SH-SY5Y (cell line): Measurements from ENCODE around the gene FAM222A.

ENCODE experiments used
- GATA2 ChIP-seq: IDR thresholded peaks from 2 replicates; pipeline ENCODE4 v1.6.1; 2011; ENCODE audit warnings: mild to moderate bottlenecking, low read depth, low read length
- GATA3 ChIP-seq: IDR thresholded peaks from 2 replicates; pipeline ENCODE4 v1.6.1; 2011; ENCODE audit warnings: low read depth, mild to moderate bottlenecking, low read length, moderate library complexity

FAM222A gene

GRCh38 chr12:109682708-109683060 lies 30.9 kb upstream of the FAM222A start:
- no peak for TF ChIP-seq GATA3
- no peak for TF ChIP-seq GATA2

DNA sequence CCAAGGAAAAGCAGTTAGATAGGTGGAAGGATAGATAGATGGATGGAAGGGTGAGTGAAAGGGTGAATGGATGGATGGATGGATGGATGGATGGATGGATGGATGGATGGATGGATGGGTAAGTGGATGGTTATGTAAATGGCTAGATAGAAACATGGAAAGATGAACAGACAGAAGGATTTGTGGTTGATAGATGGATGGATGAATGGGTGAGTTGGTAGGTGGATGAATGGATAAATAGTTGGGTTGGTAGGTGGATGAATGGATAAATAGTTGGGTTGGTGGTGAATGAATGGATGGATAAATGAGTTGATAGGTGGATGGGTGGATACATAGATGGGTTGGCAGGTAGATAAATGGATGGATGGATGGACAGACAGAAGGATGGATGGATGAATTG lies 30.3 kb upstream of the FAM222A start:
- TF ChIP-seq GATA3 (no peak), GATA2 (no peak)

- TF ChIP-seq GATA3, result no peak
- no peak for TF ChIP-seq GATA2
Observed at GRCh38 chr12:109685574-109686447, 27.8 kb upstream of the FAM222A start.

DNA sequence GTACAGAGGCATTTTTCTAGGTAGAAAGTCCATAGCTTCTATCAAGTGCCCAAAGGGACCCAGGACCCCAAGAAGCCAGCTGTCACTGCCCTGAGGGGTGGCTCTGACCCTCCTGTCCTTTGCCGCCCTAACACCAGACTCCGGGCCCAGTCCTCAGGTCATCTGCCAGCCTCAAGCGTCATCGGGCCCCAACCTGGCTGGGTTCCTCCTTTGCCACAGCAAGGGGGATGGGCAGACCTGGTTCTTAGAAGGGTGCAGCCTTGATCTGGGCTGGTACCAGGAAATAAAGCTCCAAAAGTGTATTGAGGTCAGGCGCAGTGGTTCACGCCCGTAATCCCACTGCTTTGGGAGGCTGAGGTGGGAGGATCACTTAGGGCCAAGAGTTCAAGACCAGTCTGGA lies 27.1 kb upstream of the FAM222A start:
- TF ChIP-seq GATA2 (no peak), GATA3 (no peak)

- no peak for TF ChIP-seq GATA3
- no peak for TF ChIP-seq GATA2
Observed at GRCh38 chr12:109687250-109687649, 26.4 kb upstream of the FAM222A start.

DNA sequence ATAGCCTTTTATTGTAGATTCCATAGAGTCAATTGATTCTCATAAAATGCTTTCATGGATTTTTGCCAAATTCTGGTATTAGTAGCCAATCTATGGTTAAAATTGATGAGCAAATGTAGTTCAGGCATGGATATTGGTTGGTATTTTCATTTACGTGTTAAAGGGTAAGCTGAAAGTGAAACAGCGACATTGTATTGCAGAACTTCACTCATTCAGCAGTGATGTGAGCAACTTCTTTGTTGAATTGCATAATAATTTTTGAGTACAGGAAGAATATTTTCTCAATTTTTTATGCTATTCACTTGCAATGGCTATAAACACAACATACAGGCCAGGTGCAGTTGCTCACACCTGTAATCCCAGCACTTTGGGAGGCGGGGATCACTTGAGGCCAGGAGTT lies 24.2 kb upstream of the FAM222A start:
- no peak for TF ChIP-seq GATA3
- no peak for TF ChIP-seq GATA2

- TF ChIP-seq GATA3 (no peak), GATA2 (no peak)
Observed at GRCh38 chr12:109693160-109693559, 20.5 kb upstream of the FAM222A start.

- no peak for TF ChIP-seq GATA2
- no peak for TF ChIP-seq GATA3
Observed at GRCh38 chr12:109693653-109694600, 19.7 kb upstream of the FAM222A start.

- TF ChIP-seq GATA3, result no peak
- TF ChIP-seq GATA2, result no peak
Observed at GRCh38 chr12:109695416-109695815, 18.2 kb upstream of the FAM222A start.

DNA sequence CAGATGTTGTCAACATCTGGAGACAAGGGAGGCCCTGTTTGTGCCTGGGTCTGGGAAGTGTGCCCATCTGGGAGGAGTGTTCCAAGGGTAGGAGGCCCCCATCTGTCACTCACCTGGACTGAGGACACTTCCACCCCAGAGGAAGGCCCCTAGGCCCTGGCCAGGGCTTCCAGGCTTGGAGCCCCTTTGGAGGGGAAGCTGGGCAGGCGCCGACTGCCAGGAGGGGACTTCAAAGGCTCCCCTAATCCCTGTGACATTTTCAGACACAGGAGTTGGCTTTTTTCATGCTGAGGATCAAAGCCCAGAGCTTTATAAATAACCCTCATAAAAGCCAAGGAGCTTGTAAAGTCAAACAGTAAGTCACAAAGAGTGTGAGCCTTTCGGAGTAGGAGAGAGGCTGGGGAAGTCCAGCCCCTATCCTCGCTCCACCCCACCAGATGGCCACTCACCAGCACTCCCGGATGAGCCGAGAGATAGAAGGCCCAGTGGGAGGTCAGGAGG lies 17.6 kb upstream of the FAM222A start:
- no peak for TF ChIP-seq GATA2
- no peak for TF ChIP-seq GATA3

DNA sequence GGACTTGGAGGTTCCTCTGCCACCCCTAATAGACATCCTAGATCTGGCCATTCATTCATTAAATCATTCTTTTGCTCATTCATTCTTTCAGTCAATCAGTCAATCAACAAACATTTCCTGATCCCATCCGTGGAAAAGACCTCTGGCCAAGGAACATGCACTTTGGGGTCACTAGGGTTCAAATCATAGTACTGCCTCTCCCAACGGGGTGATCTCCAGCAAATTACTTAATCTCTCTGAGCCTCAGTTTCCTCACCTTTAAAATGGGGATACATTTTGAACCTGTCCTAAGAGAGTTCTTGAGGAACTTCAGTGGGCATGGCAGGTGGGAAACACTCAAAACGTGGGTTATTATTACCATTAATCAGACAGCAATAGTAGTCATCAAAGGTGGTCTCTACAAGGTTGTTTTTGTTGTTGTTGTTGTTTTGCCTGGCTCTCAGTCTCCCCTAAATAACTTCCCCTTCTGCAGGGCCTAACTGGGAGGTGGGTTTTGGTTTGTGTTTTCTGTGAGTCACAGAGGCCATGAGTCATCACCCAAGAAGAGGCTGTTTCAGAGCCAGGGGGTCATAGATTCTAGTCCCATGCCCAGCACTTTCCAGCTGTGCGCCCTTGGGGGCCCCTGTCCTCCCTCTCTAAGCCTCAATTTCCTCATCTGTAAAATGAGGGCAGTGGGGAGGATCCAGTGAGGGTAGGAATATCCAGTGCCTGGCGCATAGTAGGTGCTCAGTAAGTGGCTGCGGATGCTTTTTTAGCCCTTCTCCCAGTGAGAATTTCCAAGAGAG lies 16.9 kb upstream of the FAM222A start:
- TF ChIP-seq GATA3 (no peak), GATA2 (no peak)

- TF ChIP-seq GATA2 (no peak), GATA3 (no peak)
Observed at GRCh38 chr12:109697270-109697553, 16.4 kb upstream of the FAM222A start.

DNA sequence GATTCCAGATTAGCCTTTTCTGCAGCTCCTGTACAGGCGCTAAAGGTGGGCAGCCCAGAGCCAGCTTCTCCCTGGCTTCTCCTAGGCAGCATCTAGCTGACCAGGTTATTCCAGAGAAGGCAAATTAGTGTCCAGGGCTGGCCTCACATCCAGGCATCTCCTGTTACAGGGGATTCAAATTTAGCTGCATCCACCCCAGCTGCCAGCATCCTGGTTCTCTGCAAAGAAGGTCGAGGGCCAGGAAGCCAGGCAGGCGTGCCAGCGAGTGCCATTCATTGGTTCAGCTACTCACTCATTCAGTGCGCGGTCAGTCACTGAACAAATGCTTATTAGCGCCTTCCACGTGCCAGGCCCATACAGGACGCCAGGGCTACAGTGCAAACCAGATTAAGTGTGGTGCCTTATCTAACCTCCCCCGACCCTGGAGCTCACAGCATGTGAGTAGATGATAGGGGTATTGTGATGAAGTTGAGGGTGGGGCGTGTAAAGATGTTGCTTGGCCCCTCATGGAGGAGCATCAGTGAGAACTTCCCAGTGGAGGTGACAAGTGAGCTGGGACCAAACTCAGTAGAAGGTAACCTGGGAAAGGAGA lies 15.7 kb upstream of the FAM222A start:
- TF ChIP-seq GATA2 (no peak), GATA3 (no peak)
